Mucosa of stomach (tissue), 1 donor: ENCODE measurements around the gene USP3.

ENCODE experiments used
- H3K27me3 ChIP-seq: one replicate; pipeline ENCODE4 v1.7.0; 2013; ENCODE audit warnings: mild to moderate bottlenecking, low read length; ENCODE audit not compliant: control insufficient read depth, insufficient read depth
- H3K36me3 ChIP-seq: one replicate; pipeline ENCODE4 v1.7.0; 2013; ENCODE audit warnings: low read length; ENCODE audit not compliant: control insufficient read depth, insufficient read depth
- H3K4me1 ChIP-seq: one replicate; pipeline ENCODE4 v1.7.0; 2013; ENCODE audit warnings: mild to moderate bottlenecking, low read length; ENCODE audit not compliant: control insufficient read depth, insufficient read depth
- H3K4me3 ChIP-seq: one replicate; pipeline ENCODE4 v1.7.0; 2013; ENCODE audit warnings: low read length
- H3K9ac ChIP-seq: one replicate; pipeline ENCODE4 v1.7.0; 2013; ENCODE audit warnings: mild to moderate bottlenecking, low read length, moderate library complexity
- H3K9me3 ChIP-seq: one replicate; pipeline ENCODE4 v1.7.0; 2013; ENCODE audit warnings: mild to moderate bottlenecking, low read length, moderate library complexity; ENCODE audit not compliant: control insufficient read depth
- donor health status: Pancreatic carcinoma.

USP3 gene

GRCh38 chr15:63502137-63502766 is 2.1 kb upstream of the USP3 start:
- H3K9ac ChIP-seq = peak overlapping the region; percentile 94

GRCh38 chr15:63502843-63503738 is 1.3 kb upstream of the USP3 start:
- Histone ChIP-seq H3K9me3 (no peaks in the 10 kb centered on the region), H3K36me3 (no peaks in the 10 kb centered on the region), H3K4me1 (peaks cover 63% of the 10 kb centered on the region), H3K27me3 (no peaks in the 10 kb centered on the region), H3K4me3 (peak overlapping the region; percentile 47), H3K9ac (peak overlapping the region; percentile 94)

More at GRCh38 chr15:63502137-63502766, 2.1 kb upstream of the USP3 start:
- H3K27me3 ChIP-seq = no peaks in the 10 kb centered on the region
- no peaks in the 10 kb centered on the region for H3K36me3 ChIP-seq
- no peaks in the 10 kb centered on the region for H3K9me3 ChIP-seq
- H3K4me3 ChIP-seq = peak overlapping the region; percentile 3
- peaks cover 71% of the 10 kb centered on the region for H3K4me1 ChIP-seq

GRCh38 chr15:63503739-63504246 is 600 bp upstream of the USP3 start:
- Histone ChIP-seq H3K9me3 (no peaks in the 10 kb centered on the region), H3K4me3 (peak overlapping the region; percentile 47), H3K27me3 (no peaks in the 10 kb centered on the region), H3K9ac (peak overlapping the region; percentile 94), H3K36me3 (no peaks in the 10 kb centered on the region), H3K4me1 (peaks cover 58% of the 10 kb centered on the region)

- H3K9ac ChIP-seq = peak overlapping the region; percentile 92
- no peaks in the 10 kb centered on the region for H3K9me3 ChIP-seq
- no peaks in the 10 kb centered on the region for H3K36me3 ChIP-seq
- no peaks in the 10 kb centered on the region for H3K27me3 ChIP-seq
- H3K4me3 ChIP-seq = peak overlapping the region; percentile 64
- peaks cover 56% of the 10 kb centered on the region for H3K4me1 ChIP-seq
Measured at GRCh38 chr15:63504979-63505841, 817 bp downstream of the USP3 start.

DNA sequence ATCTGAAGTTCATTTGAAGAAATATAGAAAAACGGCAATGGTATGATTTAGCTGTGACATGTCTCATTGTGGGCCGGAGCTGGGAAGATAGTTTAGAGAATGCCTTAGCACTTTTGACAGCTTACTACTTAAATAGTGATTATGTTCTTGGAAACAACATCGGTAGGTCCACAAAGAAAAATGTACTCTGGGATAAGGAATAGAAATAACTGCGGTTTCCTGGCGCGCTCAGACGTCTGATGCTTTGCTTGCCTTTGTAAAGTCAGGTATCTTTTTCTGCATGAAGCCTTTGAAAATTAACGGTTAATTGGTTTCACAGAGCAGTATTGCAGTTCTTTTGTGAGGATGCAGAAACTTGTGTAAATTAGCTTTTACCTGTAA is 1.4 kb downstream of the USP3 start:
- Histone ChIP-seq H3K27me3 (no peaks in the 10 kb centered on the region), H3K4me3 (peak overlapping the region; percentile 64), H3K36me3 (no peaks in the 10 kb centered on the region), H3K9me3 (no peaks in the 10 kb centered on the region), H3K9ac (peak overlapping the region; percentile 92), H3K4me1 (peaks cover 55% of the 10 kb centered on the region)

GRCh38 chr15:63506537-63507035 is 2.2 kb downstream of the USP3 start:
- H3K36me3 ChIP-seq = no peaks in the 10 kb centered on the region
- H3K4me3 ChIP-seq = peak overlapping the region; percentile 64
- H3K27me3 ChIP-seq = no peaks in the 10 kb centered on the region
- H3K4me1 ChIP-seq = peaks cover 47% of the 10 kb centered on the region
- no peak overlapping the region for H3K9ac ChIP-seq
- no peaks in the 10 kb centered on the region for H3K9me3 ChIP-seq

GRCh38 chr15:63507878-63508818 is 3.8 kb downstream of the USP3 start:
- Histone ChIP-seq H3K27me3 (no peaks in the 10 kb centered on the region), H3K9me3 (no peaks in the 10 kb centered on the region), H3K4me1 (peaks cover 31% of the 10 kb centered on the region), H3K4me3 (no peak overlapping the region), H3K36me3 (no peaks in the 10 kb centered on the region), H3K9ac (no peak overlapping the region)

DNA sequence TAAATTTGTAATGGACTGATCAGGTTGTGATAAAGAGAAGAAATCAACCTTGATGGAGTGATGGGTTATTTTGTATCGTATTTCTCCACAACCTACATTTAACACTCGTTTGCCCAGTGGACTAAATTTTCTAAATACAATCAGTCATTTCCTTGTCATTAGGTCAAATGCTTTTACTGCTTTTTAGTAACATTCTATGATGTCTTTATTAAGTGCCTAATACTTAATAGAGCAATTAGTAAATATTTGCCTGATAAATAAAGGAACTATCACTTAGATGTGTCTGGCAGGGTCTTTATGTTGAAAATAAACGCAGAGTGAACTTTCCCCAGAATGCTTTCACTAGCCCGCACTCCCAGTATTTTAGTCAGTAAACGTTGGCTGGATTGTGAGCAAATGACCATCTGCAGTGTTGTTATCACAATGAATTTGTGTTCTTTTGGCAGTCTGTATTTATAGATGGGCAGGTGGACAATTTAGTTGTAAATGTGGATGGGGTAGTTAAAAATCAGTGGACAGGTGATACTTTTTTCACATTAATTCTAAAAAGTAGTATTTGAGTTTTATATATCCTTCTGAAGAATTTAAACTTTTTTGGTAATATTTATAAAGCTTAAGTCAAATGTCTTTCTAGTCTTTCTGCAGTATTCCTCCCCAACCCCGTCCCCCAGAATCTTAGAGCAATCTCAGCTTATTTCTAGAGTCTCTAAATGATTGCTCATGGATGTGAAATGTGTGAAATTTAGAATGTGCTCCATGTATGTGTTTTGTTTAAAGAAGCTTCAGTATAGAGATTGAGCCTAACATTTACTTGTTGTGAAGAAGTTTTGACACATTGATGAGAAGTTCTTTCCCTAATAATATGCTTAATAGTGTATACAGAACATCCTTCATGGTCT is 4.9 kb downstream of the USP3 start:
- Histone ChIP-seq H3K27me3 (no peaks in the 10 kb centered on the region), H3K9me3 (no peaks in the 10 kb centered on the region), H3K36me3 (no peaks in the 10 kb centered on the region), H3K4me3 (no peak overlapping the region), H3K9ac (no peak overlapping the region), H3K4me1 (peaks cover 27% of the 10 kb centered on the region)

- Histone ChIP-seq H3K9ac (no peak overlapping the region), H3K36me3 (no peaks in the 10 kb centered on the region), H3K27me3 (no peaks in the 10 kb centered on the region), H3K4me3 (no peak overlapping the region), H3K9me3 (no peaks in the 10 kb centered on the region), H3K4me1 (peaks cover 32% of the 10 kb centered on the region)
Measured at GRCh38 chr15:63509955-63510940, 5.9 kb downstream of the USP3 start.
